ENCODE measurements around the gene USP49. TPM values are rescaled to one million over a fixed set of nuclear protein-coding genes. Genes with fewer than 3 reads are reported as not detected.

The USP49 gene
- total and polyA plus RNA-seq, 8 donors = 0.50 to 26.3 (median 4.6) TPM

DNA sequence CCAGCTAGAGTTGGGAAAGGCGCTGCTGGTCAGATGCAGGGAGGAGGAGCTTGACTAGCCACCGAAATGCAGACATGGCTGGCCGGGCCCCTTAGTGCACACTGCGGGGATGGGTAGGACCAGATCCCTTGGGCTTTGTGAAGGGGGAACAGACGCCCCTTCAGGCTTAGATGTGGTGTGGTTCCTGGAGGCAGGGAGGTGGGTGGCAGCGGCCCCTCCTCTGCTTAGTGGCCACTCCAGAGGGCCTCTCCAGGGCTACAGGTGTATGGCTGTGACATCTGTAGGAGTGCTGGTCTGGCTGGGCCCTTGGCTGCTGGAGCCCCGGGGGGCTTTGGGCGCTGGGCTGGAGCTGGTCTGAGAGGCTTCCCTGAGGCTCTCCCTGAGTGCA lies 40.5 kb upstream of the USP49 start:
- Histone ChIP-seq H3K36me3 (peaks cover 49 to 70% (median 64%) of the 10 kb centered on the region in 4 donors), H3K4me3 (no peak overlapping the region), H3K27ac (peak overlapping the region in 3 of 5 donors; percentile 89 to 91 (median 90)), H3K4me1 (peaks cover 20 to 60% (median 50%) of the 10 kb centered on the region in 4 donors), H3K27me3 (no peaks in the 10 kb centered on the region), H3K9me3 (no peaks in the 10 kb centered on the region)
- 58 to 84% (median 76%) methylated on average over 6 to 8 of the region's 8 CpGs for WGBS, 5 donors
- intact Hi-C loops (cut with DNase I; ENCODE audit: low total_unique reads) = loop anchor here (10.0 kb wide), 1 partner anchor 109 kb away; no protein-coding TSS in a partner anchor
- TF ChIP-seq POLR2AphosphoS5 (IDR thresholded peaks at IDR 0.05) (no peak), POLR2A (IDR thresholded peaks at IDR 0.05) (no peak), EP300 (IDR thresholded peaks at IDR 0.05) (no peak)
- TF ChIP-seq, protein P1, sequence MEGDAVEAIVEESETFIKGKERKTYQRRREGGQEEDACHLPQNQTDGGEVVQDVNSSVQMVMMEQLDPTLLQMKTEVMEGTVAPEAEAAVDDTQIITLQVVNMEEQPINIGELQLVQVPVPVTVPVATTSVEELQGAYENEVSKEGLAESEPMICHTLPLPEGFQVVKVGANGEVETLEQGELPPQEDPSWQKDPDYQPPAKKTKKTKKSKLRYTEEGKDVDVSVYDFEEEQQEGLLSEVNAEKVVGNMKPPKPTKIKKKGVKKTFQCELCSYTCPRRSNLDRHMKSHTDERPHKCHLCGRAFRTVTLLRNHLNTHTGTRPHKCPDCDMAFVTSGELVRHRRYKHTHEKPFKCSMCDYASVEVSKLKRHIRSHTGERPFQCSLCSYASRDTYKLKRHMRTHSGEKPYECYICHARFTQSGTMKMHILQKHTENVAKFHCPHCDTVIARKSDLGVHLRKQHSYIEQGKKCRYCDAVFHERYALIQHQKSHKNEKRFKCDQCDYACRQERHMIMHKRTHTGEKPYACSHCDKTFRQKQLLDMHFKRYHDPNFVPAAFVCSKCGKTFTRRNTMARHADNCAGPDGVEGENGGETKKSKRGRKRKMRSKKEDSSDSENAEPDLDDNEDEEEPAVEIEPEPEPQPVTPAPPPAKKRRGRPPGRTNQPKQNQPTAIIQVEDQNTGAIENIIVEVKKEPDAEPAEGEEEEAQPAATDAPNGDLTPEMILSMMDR (IDR thresholded peaks at IDR 0.05) = no peak
- no peak for DNase-seq

DNA sequence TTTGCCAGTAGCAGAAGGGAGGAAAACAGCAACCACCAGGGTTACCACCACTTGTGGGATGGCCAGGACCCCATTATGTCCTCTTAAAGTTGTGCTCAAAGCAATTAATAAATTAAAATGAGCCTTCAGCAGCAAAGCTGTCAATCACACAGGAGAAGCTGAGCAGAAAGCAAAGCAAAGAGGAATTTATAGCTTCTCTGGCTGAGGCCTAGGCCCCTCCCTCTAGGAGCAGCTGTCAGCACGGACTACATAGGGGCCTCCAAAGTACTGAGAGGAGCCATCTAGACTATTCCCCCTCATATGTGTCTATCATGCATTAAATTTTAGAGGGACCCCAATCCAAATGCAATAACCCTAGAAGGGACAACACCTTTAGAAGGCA lies 40.0 kb upstream of the USP49 start:
- Histone ChIP-seq H3K36me3 (peaks cover 53 to 75% (median 69%) of the 10 kb centered on the region in 4 donors), H3K27ac (peak overlapping the region in 1 of 5 donors; percentile 90), H3K9me3 (no peaks in the 10 kb centered on the region), H3K27me3 (no peaks in the 10 kb centered on the region), H3K4me1 (peaks cover 15 to 55% (median 45%) of the 10 kb centered on the region in 4 donors), H3K4me3 (no peak overlapping the region)
- intact Hi-C loops (cut with DNase I; ENCODE audit: low total_unique reads) = loop anchor here (10.0 kb wide), 1 partner anchor 110 kb away; no protein-coding TSS in a partner anchor
- DNase-seq = no peak
- 50 to 72% (median 60%) methylated on average over 1 of the region's 1 CpG for WGBS, 5 donors
- TF ChIP-seq EP300 (IDR thresholded peaks at IDR 0.05) = no peak
- TF ChIP-seq POLR2A (IDR thresholded peaks at IDR 0.05) = no peak
- TF ChIP-seq, protein P1 (IDR thresholded peaks at IDR 0.05) = no peak
- TF ChIP-seq POLR2AphosphoS5 (IDR thresholded peaks at IDR 0.05) = no peak

DNA sequence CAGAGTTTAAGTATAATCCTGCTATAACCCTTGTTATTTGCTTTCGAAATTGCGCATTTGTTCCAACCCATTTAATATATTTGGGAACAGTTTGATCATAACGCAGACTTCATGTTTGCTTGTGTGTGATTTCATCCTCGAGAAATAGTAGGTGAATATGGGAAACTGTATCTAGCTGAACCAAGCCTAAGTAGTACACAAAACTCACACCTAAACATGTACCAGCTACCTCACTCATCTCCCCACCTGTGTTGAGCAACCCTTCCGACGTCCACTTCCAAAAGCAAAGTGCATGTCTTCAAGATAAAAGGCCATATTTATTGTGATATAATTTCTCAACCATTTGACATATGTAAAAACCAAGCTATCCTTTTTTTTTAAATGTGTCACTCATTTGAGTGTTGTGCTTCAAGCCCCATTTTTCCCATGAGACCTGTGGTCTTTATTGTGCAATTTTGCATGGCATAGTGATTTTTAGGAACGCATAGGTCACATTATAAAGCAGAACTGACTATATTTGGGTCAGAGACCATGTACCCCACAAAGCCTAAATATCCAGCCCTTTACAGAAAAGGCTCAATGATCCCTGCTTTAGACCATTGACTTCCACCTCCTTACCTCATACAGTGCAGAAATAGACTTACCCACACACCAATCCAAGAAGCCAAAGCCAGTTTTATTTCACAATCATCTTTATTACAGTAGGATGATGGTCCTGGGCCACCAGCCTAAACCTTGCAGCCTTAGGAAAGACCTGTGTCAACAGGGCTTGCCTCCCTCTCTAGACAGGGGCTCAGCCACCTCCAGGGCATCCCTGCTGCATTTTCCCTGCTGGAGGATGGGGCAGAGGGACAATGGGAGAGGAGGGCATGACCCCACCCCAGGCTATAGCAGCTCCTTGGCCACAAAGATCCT lies 39.4 kb upstream of the USP49 start:
- Histone ChIP-seq H3K36me3 (peaks cover 59 to 82% (median 76%) of the 10 kb centered on the region in 4 donors), H3K4me1 (peaks cover 9 to 48% (median 38%) of the 10 kb centered on the region in 4 donors), H3K27ac (no peak overlapping the region), H3K9me3 (no peaks in the 10 kb centered on the region), H3K27me3 (no peaks in the 10 kb centered on the region), H3K4me3 (no peak overlapping the region)
- WGBS, 5 donors = 73 to 79% (median 76%) methylated on average over 7 of the region's 7 CpGs
- no peak for DNase-seq
- intact Hi-C loops (cut with DNase I; ENCODE audit: low total_unique reads) = loop anchor here (10.0 kb wide), 1 partner anchor 110 kb away; no protein-coding TSS in a partner anchor
- TF ChIP-seq, protein P1 (IDR thresholded peaks at IDR 0.05) = no peak
- TF ChIP-seq POLR2AphosphoS5 (IDR thresholded peaks at IDR 0.05) (no peak), POLR2A (IDR thresholded peaks at IDR 0.05) (no peak), EP300 (IDR thresholded peaks at IDR 0.05) (no peak)

- H3K9me3 ChIP-seq = no peaks in the 10 kb centered on the region
- TF ChIP-seq POLR2AphosphoS5 (IDR thresholded peaks at IDR 0.05) (no peak), EP300 (IDR thresholded peaks at IDR 0.05) (no peak), POLR2A (IDR thresholded peaks at IDR 0.05) (no peak)
- TF ChIP-seq, protein P1 (IDR thresholded peaks at IDR 0.05) = no peak
- H3K27me3 ChIP-seq = no peaks in the 10 kb centered on the region
- intact Hi-C loops (cut with DNase I; ENCODE audit: low total_unique reads) = loop anchor here (10.0 kb wide), 1 partner anchor 112 kb away; no protein-coding TSS in a partner anchor
- H3K36me3 ChIP-seq = peaks cover 78 to 100% (median 95%) of the 10 kb centered on the region in 4 donors
- no peak for DNase-seq
- WGBS, 5 donors = 88 to 95% (median 91%) methylated on average over 15 of the region's 15 CpGs
- no peak overlapping the region for H3K27ac ChIP-seq
- H3K4me3 ChIP-seq = no peak overlapping the region
- peaks cover 0 to 27% (median 20%) of the 10 kb centered on the region in 4 donors for H3K4me1 ChIP-seq
These were observed 37.2 kb upstream of the USP49 start for GRCh38 chr6:41932378-41932777.

Measured in stomach (tissue), 9 donors.